ENCODE results near the gene TTLL9.

Gene TTLL9

DNA sequence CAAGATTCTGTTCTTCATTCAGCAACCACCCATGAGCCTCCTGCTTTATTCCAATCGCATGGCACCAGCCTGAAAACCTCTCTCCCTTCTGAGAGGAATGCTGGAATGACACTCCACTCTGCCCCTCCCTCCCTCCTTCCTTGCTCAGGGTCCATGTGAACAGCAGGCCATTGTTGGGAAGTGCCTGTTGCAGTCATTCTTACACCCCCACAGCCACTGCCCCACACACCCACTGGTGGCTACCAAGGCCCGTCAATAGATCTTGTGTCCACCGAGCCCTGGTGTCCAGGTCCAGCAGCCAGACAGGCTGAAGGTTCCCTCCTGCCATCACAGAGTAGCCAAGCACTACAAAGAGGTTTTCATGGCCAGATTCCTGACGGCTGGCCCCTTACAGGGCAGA lies 74.9 kb downstream of the TTLL9 start:
- no peak for DNase-seq (ENCODE audit: low read depth in 2 of 2)

GRCh38 chr20:31945785-31946184 lies 75.4 kb downstream of the TTLL9 start:
- DNase-seq (ENCODE audit: low read depth in 2 of 2), result no peak

DNA sequence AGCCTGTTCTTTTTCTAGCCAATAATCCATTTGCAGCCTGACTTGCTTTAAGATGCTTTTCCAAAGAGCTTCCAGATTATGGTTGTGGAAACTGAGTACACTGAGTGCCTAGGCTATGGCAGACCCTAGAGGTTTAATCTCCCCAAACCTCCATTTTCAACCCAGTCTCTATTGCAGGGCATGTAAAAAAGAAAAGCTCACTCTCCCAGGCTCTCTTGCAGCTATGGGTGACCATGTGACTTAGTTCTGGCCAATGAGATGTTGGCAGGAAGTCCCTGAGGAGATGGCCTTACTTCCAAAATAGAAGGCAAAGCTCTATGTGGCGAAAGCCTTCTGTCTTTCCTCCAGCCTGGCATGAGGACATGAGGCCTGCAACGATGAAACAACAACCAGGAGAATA lies 77.6 kb downstream of the TTLL9 start:
- DNase-seq (ENCODE audit: low read depth in 2 of 2), result no peak

GRCh38 chr20:31949877-31950646 lies 79.6 kb downstream of the TTLL9 start:
- no peak for DNase-seq (ENCODE audit: low read depth in 2 of 2)

- no peak for DNase-seq (ENCODE audit: low read depth in 2 of 2)
Measured at GRCh38 chr20:31951203-31951529, 80.7 kb downstream of the TTLL9 start.

GRCh38 chr20:31951530-31952453 lies 81.4 kb downstream of the TTLL9 start, which contains the start of gene PDRG1:
Gene PDRG1 (minus strand): TSS chr20:31952046. CDS start chr20:31951961, 85 bp downstream.
- peak; percentile 94 to 97 for DNase-seq (ENCODE audit: low read depth in 2 of 2)

DNA sequence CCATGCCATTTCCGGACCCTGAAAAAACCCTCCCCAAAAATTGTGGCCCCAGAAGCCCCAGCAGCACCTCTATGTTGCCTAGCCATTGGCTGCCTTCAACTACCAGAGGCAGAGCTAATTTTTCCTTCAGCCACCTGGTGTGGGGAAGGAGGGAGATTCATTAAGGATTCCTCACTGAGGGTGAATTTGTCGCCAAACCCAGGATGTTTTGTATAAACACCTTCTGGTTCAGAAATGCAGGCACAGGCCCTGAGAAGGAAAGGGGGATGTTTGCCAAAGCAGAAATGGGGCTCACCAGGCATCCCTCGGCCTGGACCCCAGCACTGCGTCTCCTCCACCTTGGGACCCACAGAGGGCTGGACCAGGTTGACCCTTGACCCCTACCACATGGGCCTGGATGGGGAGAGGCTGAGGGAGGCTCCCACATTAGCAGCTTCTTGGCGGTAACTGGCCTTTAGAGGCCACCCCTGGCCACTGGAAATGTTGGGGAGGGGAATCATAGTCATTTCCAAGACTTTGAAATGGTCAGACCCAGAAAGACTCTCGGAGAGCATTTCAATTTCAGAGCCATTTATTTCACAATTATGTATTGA lies 83.2 kb downstream of the TTLL9 start:
- no peak for DNase-seq (ENCODE audit: low read depth in 2 of 2)

DNA sequence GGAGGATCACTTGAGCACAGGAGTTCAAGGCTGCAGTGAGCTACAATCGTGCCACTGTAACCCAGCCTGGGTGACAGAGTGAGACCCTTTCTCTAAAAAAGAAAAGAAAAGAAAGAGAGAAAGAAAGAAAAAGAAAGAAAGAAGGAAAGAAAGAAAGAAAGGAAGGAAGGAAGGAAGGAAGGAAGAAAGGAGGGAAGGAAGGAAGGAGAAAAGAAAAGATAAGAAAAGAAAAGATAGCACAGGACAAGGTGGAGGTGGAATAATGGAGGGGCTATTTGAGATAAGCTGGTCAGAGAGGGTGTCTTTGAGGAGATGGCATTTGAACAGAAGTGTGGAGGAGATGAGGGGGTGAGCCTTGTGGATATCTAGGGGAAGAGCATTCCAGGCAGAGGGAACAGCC lies 84.1 kb downstream of the TTLL9 start:
- DNase-seq (ENCODE audit: low read depth in 2 of 2), result no peak

DNA sequence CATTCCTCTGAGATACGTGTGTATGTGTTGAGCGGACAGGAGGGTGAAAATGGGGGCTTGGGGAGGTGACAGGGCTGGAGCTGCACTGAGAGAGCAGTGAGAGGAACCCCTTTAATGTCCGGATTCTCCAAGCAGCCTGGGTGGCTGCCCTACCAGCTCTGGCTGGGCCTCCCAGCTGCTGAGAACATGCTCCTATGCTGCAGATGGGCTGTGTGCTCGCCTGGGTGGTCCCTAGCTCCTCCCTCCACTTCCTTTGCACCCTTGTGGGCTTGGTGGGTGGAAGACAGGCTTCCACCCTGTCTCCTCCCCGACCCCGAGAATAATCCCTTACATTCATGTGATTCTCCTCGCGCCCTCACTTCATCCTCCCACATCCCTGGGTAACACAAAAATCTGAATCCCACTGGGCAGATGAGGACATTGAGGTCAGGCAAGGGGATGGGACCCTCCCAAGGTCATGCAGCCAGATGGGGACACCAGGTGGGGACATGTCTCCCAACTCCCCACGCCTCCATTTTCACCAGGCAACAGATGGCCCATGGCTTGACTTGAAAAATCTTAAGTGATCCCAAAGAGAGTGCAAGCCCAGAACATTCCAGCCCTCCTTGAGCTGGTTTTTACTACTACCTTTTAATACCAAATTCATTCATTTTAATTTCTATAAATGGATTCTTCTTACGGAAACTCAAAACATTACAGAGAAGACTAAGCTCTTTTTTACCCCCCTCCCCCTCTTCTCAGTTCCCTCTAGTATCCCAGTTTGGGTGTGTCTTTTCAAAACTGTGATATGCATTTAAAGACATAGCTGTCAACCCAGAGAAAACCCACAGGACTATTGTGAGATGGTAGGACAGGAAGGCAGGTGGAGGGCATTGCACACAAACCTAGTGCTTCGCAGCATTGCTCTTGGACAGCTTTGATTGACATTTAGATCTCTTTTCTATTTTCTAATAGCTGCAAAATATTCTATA lies 86.4 kb downstream of the TTLL9 start:
- no peak for DNase-seq (ENCODE audit: low read depth in 2 of 2)

DNA sequence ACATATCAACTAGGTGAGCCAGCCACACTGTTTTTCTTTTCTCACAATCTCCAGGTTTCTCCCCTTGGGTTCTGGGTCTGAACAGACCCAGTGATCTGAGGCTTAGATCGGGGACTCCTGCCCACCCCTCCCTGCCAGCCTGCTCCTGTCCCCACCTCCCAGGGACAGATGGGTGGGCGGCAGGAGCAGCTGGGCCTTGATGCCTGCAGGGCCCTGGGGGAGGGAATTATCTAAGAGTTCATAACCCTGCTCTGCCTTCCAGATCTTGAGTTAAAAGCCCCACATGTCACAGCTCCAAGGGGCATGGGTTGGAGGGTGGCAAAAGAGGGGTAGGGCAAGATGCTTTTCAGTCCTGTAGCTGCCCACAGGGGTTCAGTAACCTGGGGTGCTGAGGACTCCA lies 92.3 kb downstream of the TTLL9 start:
- DNase-seq (ENCODE audit: low read depth in 2 of 2), result no peak

DNA sequence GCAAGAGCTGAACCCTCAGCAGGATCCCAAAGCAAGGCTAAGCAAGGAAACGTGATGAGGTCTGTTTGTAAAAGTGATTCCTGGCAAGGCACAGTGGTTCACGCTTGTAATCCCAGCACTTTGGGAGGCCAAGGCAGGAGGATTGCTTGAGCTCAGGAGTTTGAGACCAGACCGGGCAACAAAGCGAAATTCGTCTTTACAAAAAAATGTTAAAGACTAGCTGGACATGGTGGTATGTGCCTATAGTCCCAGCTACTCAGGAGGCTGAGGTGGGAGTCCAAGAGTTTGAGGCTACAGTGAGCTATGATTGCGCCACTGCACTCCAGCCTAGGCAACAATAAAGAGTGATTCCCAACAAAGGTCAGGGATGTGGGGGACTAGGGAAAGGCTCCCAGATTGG lies 93.5 kb downstream of the TTLL9 start:
- DNase-seq (ENCODE audit: low read depth in 2 of 2), result no peak

DNA sequence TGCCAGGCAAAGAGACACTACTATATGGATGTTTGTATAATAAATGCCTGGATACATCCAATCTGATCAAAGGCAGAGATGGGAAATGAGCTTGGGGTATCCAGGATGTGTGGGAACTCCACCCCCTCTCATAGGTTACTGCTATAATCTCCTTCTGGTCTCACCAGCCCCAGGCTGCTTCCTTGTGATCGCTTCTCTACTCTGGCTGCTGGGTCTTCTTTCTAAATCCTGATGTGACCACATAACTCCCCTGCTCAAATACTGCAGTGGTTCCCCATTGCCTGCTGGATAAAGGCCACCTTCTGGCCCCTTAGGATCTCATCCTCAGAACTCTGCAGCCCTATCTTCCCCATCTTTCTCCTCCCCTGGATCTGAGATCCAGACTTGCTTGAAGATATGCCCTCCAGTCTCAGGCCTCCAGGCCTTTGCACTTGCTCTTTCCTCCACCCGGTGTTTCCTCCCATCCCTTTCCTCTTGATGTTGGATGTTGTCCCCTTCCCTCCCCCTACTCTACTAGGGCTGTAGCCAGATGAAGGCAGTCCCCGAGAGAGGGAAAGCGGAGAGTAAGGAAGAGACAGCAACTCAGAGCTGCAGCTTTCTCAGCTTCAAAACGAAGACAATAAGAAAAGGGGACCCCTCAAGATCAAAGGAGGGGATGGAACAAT lies 96.7 kb downstream of the TTLL9 start:
- no peak for DNase-seq (ENCODE audit: low read depth in 2 of 2)

GRCh38 chr20:31967830-31968249 lies 97.4 kb downstream of the TTLL9 start, which contains the start of gene XKR7:
Gene XKR7 (plus strand): TSS chr20:31968151. CDS start chr20:31968176, 25 bp downstream.
- no peak for DNase-seq (ENCODE audit: low read depth in 2 of 2)

GRCh38 chr20:31968291-31969126 lies 98.1 kb downstream of the TTLL9 start:
- peak; percentile 44 to 75 for DNase-seq (ENCODE audit: low read depth in 2 of 2)

DNA sequence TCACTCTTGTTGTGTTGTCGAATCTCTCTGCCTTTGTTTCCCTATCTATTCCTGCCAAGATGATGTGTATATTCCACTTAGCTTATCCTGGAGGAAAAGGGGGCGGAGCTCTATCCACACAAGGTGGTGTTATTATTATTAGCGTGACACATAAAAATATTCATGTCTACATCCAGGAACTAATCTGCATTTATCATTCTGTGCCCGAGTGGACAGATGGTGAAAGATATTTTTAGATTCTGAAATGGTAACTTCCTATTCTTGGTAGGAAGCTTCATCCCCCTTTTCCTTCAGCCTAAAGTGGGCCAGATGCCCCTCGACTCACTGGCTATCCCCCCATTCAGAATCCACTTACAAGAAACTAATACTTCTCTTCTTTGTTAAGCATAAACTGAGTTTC lies 99.6 kb downstream of the TTLL9 start:
- no peak for DNase-seq (ENCODE audit: low read depth in 2 of 2)

DNA sequence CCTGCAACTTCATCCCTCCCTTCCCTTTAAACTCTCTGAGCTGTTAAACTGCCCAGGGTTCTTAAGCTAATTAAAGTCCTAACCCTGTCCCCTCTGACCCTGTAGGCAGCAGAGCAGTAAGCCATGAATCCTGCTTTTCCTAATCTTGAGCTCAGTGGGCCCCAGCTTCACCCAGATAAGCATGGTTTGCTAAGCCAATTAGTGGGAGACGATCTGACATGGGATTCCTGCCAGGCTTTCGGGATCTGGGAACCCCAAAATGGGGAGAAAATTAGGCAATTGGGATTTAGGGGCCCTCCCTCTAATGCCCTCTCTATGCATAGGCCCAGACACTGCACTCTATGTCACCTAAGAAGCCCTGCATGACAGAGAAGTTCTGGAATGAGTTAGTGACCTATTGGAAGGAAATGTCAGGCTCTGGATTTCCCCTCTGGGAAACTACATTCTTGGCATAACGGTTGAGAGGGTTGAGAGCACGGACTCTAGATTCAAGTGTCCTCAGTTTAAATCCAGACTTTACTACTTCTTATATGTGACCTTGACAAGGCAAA lies 102.1 kb downstream of the TTLL9 start:
- no peak for DNase-seq (ENCODE audit: low read depth in 2 of 2)

DNA sequence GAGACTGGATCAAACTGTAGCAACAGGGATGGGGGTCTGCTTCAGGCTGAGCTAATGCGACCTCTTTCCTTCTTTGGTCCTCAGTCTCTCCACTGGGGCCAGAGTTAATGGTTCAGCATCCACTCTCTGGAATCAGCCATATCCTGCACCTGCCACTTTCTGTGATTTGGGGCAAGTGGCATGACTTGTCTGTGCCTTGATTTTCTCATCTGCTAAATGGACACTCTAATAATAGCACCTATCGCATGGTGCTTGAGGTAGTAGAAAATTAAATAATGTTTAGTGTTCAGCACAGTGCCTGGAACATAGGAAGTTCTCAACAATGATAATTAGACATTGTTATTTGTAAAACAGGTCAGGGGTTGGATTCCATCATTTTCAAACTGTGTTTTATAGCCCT lies 103.9 kb downstream of the TTLL9 start:
- DNase-seq (ENCODE audit: low read depth in 2 of 2), result no peak

GRCh38 chr20:31974951-31975487 lies 104.6 kb downstream of the TTLL9 start:
- DNase-seq (ENCODE audit: low read depth in 2 of 2), result no peak

DNA sequence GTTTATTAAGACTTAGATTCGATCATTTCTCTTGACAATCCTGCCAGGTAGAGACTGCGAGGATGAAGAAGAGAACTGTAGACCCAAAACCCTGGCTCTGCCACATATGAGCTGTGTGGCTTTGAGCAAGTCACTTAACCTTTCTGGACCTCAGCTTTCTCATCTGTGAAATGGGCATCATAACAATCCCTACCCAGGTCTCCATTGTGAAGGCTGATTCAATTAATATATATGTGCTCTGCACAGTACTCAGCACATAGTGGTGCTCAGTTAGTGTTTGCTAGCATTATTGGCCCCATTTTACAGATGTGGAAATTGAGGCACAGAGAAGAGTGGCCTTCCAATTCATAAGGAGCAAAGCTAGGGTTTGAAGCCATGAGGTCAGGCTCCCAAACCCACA lies 105.4 kb downstream of the TTLL9 start:
- DNase-seq (ENCODE audit: low read depth in 2 of 2), result no peak
